BLaER1 treated with 17β-estradiol and CSF1 and Interleukin-3, amounts not matched to agents 10 nM and 100 nM (cell line): ENCODE results near the gene HEXD.

Source experiments
- H3K27ac ChIP-seq, 11 experiments: shearing (Covaris generic); formaldehyde crosslinking; 2 replicates each; pipeline ENCODE4 v1.8.1; 2022
- H3K27me3 ChIP-seq, 11 experiments: shearing (Covaris generic); formaldehyde crosslinking; 2 replicates each; pipeline ENCODE4 v1.8.1; 2022
- H3K36me3 ChIP-seq, 11 experiments: shearing (Covaris generic); formaldehyde crosslinking; 2 replicates each; pipeline ENCODE4 v1.8.1; 2022
- H3K4me1 ChIP-seq, 10 experiments: shearing (Covaris generic); formaldehyde crosslinking; 2 replicates each; pipeline ENCODE4 v1.8.1; 2022
- H3K4me2 ChIP-seq, 11 experiments: shearing (Covaris generic); formaldehyde crosslinking; 2 replicates each; pipeline ENCODE4 v1.8.1; 2022
- H3K4me3 ChIP-seq, 10 experiments: shearing (Covaris generic); formaldehyde crosslinking; 2 replicates each; pipeline ENCODE4 v1.8.1; 2022
- H3K9ac ChIP-seq, 11 experiments: shearing (Covaris generic); formaldehyde crosslinking; 2 replicates each; pipeline ENCODE4 v1.8.1; 2022
- H3K9me3 ChIP-seq, 11 experiments: shearing (Covaris generic); formaldehyde crosslinking; replicated peaks in 1 of 11; 2 replicates each; pipeline ENCODE4 v1.8.1; 2022
- H4K20me1 ChIP-seq, 11 experiments: shearing (Covaris generic); formaldehyde crosslinking; 2 replicates each; pipeline ENCODE4 v1.8.1; 2022
- Cebpa-rat ChIP-seq, 11 experiments: shearing (Covaris generic); IDR thresholded peaks; 2 replicates each; pipeline ENCODE4 v1.8.1; 2022

HEXD gene

DNA sequence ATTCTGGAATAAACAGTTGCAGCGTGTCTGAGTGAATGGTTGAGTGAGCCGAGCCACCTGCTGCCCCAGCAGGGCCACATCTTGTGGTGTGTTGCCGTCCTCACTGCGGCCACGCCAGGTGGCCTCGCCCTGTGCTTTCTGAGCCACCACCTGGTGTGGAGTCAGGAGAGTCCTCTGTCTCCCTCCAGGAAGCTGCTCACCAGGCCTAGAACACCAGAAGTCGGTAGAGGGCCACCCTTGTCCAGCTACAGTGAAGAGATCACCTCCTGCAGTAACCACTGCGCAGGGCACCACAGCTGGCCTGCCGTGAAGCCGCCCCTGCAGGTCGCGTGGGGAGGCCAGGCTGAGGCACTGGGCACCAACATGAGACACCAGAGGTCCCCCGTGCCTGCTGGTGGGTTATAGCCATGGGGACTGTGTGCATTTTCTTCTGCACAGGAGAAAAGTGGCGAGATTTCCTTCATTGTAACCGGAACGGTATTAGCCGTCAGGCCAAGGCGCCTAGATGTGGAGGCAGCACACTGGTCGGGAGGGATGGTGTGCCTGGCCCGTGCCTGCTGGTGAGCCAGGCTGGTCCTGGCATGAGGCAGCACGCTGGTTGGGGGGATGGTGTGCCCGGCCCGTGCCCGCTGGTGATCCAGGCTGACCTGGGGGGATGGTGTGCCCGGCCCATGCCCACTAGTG lies 72.5 kb downstream of the HEXD start:
- H3K4me1 ChIP-seq: peaks cover 4 to 64% (median 47%) of the 10 kb centered on the region in 10 experiments; a peak in 18 of 20 replicates
- H3K4me3 ChIP-seq: no peak overlapping the region
- peak overlapping the region in 9 of 11 experiments; percentile 39 to 86 (median 75); a peak in 17 of 22 replicates for H3K4me2 ChIP-seq
- no peak for TF ChIP-seq Cebpa-rat (IDR thresholded peaks at IDR 0.05)
- peak overlapping the region in 8 of 11 experiments; percentile 2 to 65 (median 42); a peak in 9 of 22 replicates for H3K9ac ChIP-seq
- no peaks in the 10 kb centered on the region for H3K27me3 ChIP-seq
- H3K27ac ChIP-seq: peak overlapping the region in 6 of 11 experiments; percentile 1 to 56 (median 32); a peak in 9 of 22 replicates
- no peaks in the 10 kb centered on the region for H3K9me3 ChIP-seq
- peaks cover 38 to 44% (median 40%) of the 10 kb centered on the region in 11 experiments for H3K36me3 ChIP-seq
- peaks cover 0 to 33% (median 0%) of the 10 kb centered on the region in 11 experiments; a peak in 7 of 22 replicates for H4K20me1 ChIP-seq

DNA sequence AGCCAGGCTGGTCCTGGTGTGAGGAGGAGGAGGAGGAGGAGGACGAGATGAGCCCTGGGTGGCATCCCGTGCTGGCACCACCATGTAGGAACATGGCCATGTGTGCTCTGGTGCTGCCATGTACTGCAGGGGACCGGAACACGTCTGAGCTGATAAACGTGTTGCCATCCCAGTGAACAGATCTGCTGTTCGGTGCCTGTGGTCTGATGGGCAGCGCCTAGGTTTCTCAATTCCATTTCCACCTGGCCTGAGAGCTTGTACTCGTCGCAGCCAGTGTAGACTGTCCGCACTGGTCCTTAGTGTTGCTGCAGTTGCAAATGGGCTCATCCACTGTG lies 73.0 kb downstream of the HEXD start:
- Histone ChIP-seq H3K36me3 (peaks cover 32 to 39% (median 35%) of the 10 kb centered on the region in 11 experiments), H3K27ac (peak overlapping the region in 4 of 11 experiments; percentile 1 to 56 (median 32); a peak in 5 of 22 replicates), H3K4me3 (no peak overlapping the region), H3K4me1 (peaks cover 9 to 68% (median 51%) of the 10 kb centered on the region in 10 experiments), H4K20me1 (peaks cover 0 to 28% (median 0%) of the 10 kb centered on the region in 11 experiments; a peak in 7 of 22 replicates), H3K9me3 (no peaks in the 10 kb centered on the region), H3K9ac (peak overlapping the region in 4 of 11 experiments; percentile 27 to 65 (median 48); a peak in 4 of 22 replicates), H3K27me3 (no peaks in the 10 kb centered on the region), H3K4me2 (peak overlapping the region in 8 of 11 experiments; percentile 44 to 86 (median 76); a peak in 13 of 22 replicates)
- TF ChIP-seq Cebpa-rat (IDR thresholded peaks at IDR 0.05): no peak

GRCh38 chr17:82491533-82491932 lies 73.4 kb downstream of the HEXD start:
- peak overlapping the region in 5 of 11 experiments; percentile 75 to 86 (median 81); a peak in 9 of 22 replicates for H3K4me2 ChIP-seq
- peak overlapping the region in 3 of 11 experiments; percentile 6 to 34 (median 23); a peak in 2 of 22 replicates for H3K9ac ChIP-seq
- H3K27ac ChIP-seq: peak overlapping the region in 2 of 11 experiments; percentile 33 to 56; a peak in 3 of 22 replicates
- peaks cover 13 to 72% (median 54%) of the 10 kb centered on the region in 10 experiments for H3K4me1 ChIP-seq
- TF ChIP-seq Cebpa-rat (IDR thresholded peaks at IDR 0.05): no peak
- no peak overlapping the region for H3K4me3 ChIP-seq
- H3K36me3 ChIP-seq: peaks cover 29 to 36% (median 32%) of the 10 kb centered on the region in 11 experiments
- H3K27me3 ChIP-seq: no peaks in the 10 kb centered on the region
- H3K9me3 ChIP-seq: no peaks in the 10 kb centered on the region
- peaks cover 0 to 24% (median 0%) of the 10 kb centered on the region in 11 experiments; a peak in 7 of 22 replicates for H4K20me1 ChIP-seq
